GM12878 (cell line): Measurements from ENCODE around the gene EEF1AKMT2. TPM values are rescaled to one million over a fixed set of nuclear protein-coding genes. Genes with fewer than 3 reads are reported as not detected.

ENCODE experiments used
- ATAC-seq: fragments of 200-7000 bp; cut with Tn5 transposase; 3 replicates; pipeline ENCODE4 v1.9.1; 2020; ENCODE audit warnings: mild to moderate bottlenecking, moderate library complexity
- BruUV-seq: library from RNA; stranded (reverse); fragments of 400-500 nt; replicated peaks from 2 replicates; lab custom pipeline; 2021; lab: Mats Ljungman, UMichigan
- CTCF ChIA-PET: fragments of 300-600 bp; sonication (Branson Sonifier 250); formaldehyde crosslinking; extraction: SDS; loops from one replicate; lab custom pipeline; 2021; ENCODE audit warnings: inconsistent platforms; lab: Yijun Ruan, JAX
- POLR2A ChIA-PET: fragments of 350-600 bp; formaldehyde crosslinking; extraction: SDS; loops from one replicate; lab custom pipeline; 2021; ENCODE audit warnings: inconsistent platforms; lab: Charles Lee
- RAD21 ChIA-PET: fragments of 300-600 bp; sonication (Branson Sonifier 250); formaldehyde crosslinking; loops from one replicate; lab custom pipeline; 2023; ENCODE audit warnings: antibody characterized with exemption; ENCODE audit not compliant: unreplicated experiment; lab: Charles Lee
- SMC1A ChIA-PET: fragments of 300-600 bp; sonication (Branson Sonifier 250); formaldehyde crosslinking; loops from one replicate; lab custom pipeline; 2023; ENCODE audit not compliant: unreplicated experiment, uncharacterized antibody; lab: Charles Lee
- DNase-seq: peaks from one replicate; pipeline ENCODE4 v3.0.0-alpha.2; 2011; ENCODE audit warnings: low read depth, low spot score
- FAIRE-seq: peaks from 3 replicates; lab custom pipeline; 2011; peaks lifted over from hg19 to GRCh38; lab: Jason Lieb, UNC
- H2AFZ ChIP-seq: 2 replicates; pipeline ENCODE4 v1.6.0; 2011; ENCODE audit warnings: low read depth, low read length, control low read depth; ENCODE audit not compliant: control insufficient read depth
- H3K27ac ChIP-seq: 2 replicates; pipeline ENCODE4 v1.5.1; 2011; ENCODE audit warnings: control low read depth; ENCODE audit not compliant: control insufficient read depth, insufficient read depth
- H3K27me3 ChIP-seq, 2 experiments: replicated peaks in 1 of 2; 2 replicates each; pipeline versions ENCODE4 v1.6.0 to v1.6.1; 2011; ENCODE audit warnings: low read length in 1 of 2; ENCODE audit not compliant: control insufficient read depth in 2 of 2, insufficient read depth in 2 of 2
- H3K36me3 ChIP-seq, 2 experiments: 2 replicates each; pipeline ENCODE4 v1.5.1; 2011; ENCODE audit warnings: low read length in 1 of 2; ENCODE audit not compliant: control insufficient read depth in 2 of 2, insufficient read depth in 2 of 2
- H3K4me1 ChIP-seq: 2 replicates; pipeline ENCODE4 v1.6.1; 2011; ENCODE audit warnings: mild to moderate bottlenecking, low read length, moderate library complexity, mixed read lengths; ENCODE audit not compliant: control insufficient read depth, insufficient read depth
- H3K4me2 ChIP-seq: 2 replicates; pipeline ENCODE4 v1.6.0; 2011; ENCODE audit warnings: control low read depth; ENCODE audit not compliant: control insufficient read depth, insufficient read depth
- H3K4me3 ChIP-seq: fragments of 200-600 bp; sonication (generic); 2 replicates; pipeline ENCODE4 v1.5.1; 2016
- H3K79me2 ChIP-seq: 2 replicates; pipeline ENCODE4 v1.6.0; 2011; ENCODE audit warnings: low read length; ENCODE audit not compliant: control insufficient read depth, insufficient read depth
- H3K9ac ChIP-seq: 2 replicates; pipeline ENCODE4 v1.8.0; 2011; ENCODE audit warnings: low read length, control low read depth, mixed read lengths; ENCODE audit not compliant: control insufficient read depth, insufficient read depth
- H3K9me3 ChIP-seq: replicated peaks from 3 replicates; pipeline ENCODE4 v1.5.1; 2011; ENCODE audit warnings: mild to moderate bottlenecking, low read length; ENCODE audit not compliant: control insufficient read depth, insufficient read depth
- H4K20me1 ChIP-seq: 2 replicates; pipeline ENCODE4 v1.6.0; 2011; ENCODE audit not compliant: control insufficient read depth, insufficient read depth
- JUND ChIP-seq: IDR thresholded peaks from 2 replicates; pipeline ENCODE4 v1.6.1; 2012; ENCODE audit warnings: low read depth, mild to moderate bottlenecking, low read length, improper control_type of control experiment, moderate library complexity
- NFYB ChIP-seq: IDR thresholded peaks from 2 replicates; pipeline ENCODE4 v1.6.1; 2011; ENCODE audit warnings: low read depth, mild to moderate bottlenecking, low read length, improper control_type of control experiment, moderate library complexity; ENCODE audit not compliant: insufficient read depth
- NKRF ChIP-seq: fragments of 450-650 bp; conservative IDR thresholded peaks from 2 replicates; pipeline ENCODE4 v1.6.1; 2017; ENCODE audit warnings: mild to moderate bottlenecking, moderate library complexity
- PAX5 ChIP-seq: IDR thresholded peaks from 2 replicates; pipeline ENCODE4 v1.6.1; 2011; ENCODE audit warnings: low read depth, low read length, borderline replicate concordance
- PBX3 ChIP-seq: IDR thresholded peaks from 2 replicates; pipeline ENCODE4 v1.6.1; 2011; ENCODE audit warnings: mild to moderate bottlenecking, low read depth, low read length, moderate library complexity; ENCODE audit not compliant: insufficient replicate concordance
- POLR2AphosphoS5 ChIP-seq: IDR thresholded peaks from 2 replicates; pipeline ENCODE4 v1.6.1; 2011; ENCODE audit warnings: mild to moderate bottlenecking, low read length, inconsistent platforms
- SMARCA5 ChIP-seq: fragments of 450-650 bp; IDR thresholded peaks from 2 replicates; pipeline ENCODE4 v1.6.1; 2017; ENCODE audit warnings: mild to moderate bottlenecking
- SUPT20H ChIP-seq: IDR thresholded peaks from 2 replicates; pipeline ENCODE4 v1.6.1; 2011; ENCODE audit warnings: low read depth, mild to moderate bottlenecking, low read length, moderate library complexity, borderline replicate concordance; ENCODE audit not compliant: control insufficient read depth
- TAF1 ChIP-seq: IDR thresholded peaks from 2 replicates; pipeline ENCODE4 v1.6.1; 2011; ENCODE audit warnings: mild to moderate bottlenecking, low read depth, low read length, borderline replicate concordance
- ZBTB11 ChIP-seq: fragments of 450-650 bp; formaldehyde crosslinking; IDR thresholded peaks from 2 replicates; pipeline ENCODE4 v1.5.0; 2022; ENCODE audit warnings: mild to moderate bottlenecking, missing genetic modification characterization
- WGBS: methylation state at CpG from one replicate; pipeline ENCODE4 v1.1.6; 2016; ENCODE audit warnings: low lambda C conversion rate; ENCODE audit not compliant: insufficient replicate concordance, insufficient coverage; ENCODE audit errors: missing lambda C conversion rate; 5-methylcytosine and 5-hydroxymethylcytosine counted together
- in situ Hi-C: fragments of 300-500 bp; cut with MboI; formaldehyde crosslinking; loops from 9 replicates; pipeline ENCODE4 v1.14.3; 2018; ENCODE audit warnings: mixed read lengths
- intact Hi-C: fragments of 100-400 bp; cut with micrococcal nuclease; formaldehyde crosslinking; loops from one replicate; pipeline ENCODE4 v1.14.2; 2022; ENCODE audit not compliant: unreplicated experiment
- polyA plus RNA-seq, 11 experiments: library from polyadenylated mRNA; depleted of rRNA in 4 of 11; unstranded in 6 of 11; stranded (reverse) in 5 of 11; fragments of >200 nt; fragmentation: Nextera tagmentation in 4 of 11; fragmentation: Illumina TruSeq in 1 of 11; extraction: Ambion mirVana in 4 of 11; extraction: Trizol in 1 of 11; gene quantifications; 1 replicate in 1 of 11; 2 replicates in 10 of 11; pipeline versions ENCODE4 v1.2.1 to v1.2.3, GENCODE V29; 2011 to 2016; ENCODE audit warnings: inconsistent platforms in 2 of 11, missing spikeins in 2 of 11, low read depth in 1 of 11
- total RNA-seq, 4 experiments: library from RNA; depleted of rRNA in 3 of 4; stranded (reverse); fragments of >200 nt in 3 of 4; fragmentation: Illumina TruSeq in 1 of 4; extraction: Trizol in 1 of 4; gene quantifications; 2 replicates each; pipeline versions ENCODE4 v1.2.1 to v1.2.3, GENCODE V29; 2013 to 2021

EEF1AKMT2 gene
- total and polyA plus RNA-seq, 10 of the 15 experiments (the other 5 are each of a cell fraction or from before 2014, with no cell fraction given) = 9.1 to 29.3 (median 23.6) TPM

GRCh38 chr10:124739119-124739921 lies 52.4 kb downstream of the EEF1AKMT2 start:
- H3K4me1 ChIP-seq = peaks cover 57% of the 10 kb centered on the region
- no peaks in the 10 kb centered on the region for H3K27me3 ChIP-seq
- H3K9me3 ChIP-seq = no peaks in the 10 kb centered on the region
- POLR2A ChIA-PET = interaction anchor here (1.0 to 4.9 kb wide), 5 partner anchors 9 to 49 kb away, joined by 3 to 134 read pairs (median 14); no protein-coding TSS in a partner anchor
- CTCF ChIA-PET = interaction anchor here (2.1 to 4.9 kb wide), 11 partner anchors 10 to 200 kb away, joined by 9 to 319 read pairs (median 44); no protein-coding TSS in a partner anchor
- H3K4me3 ChIP-seq = peak overlapping the region; percentile 84
- FAIRE-seq (no peak), DNase-seq (no peak), ATAC-seq (no peak)
- peak overlapping the region; percentile 48 for H3K4me2 ChIP-seq
- TSS peak; percentile 30 for BruUV-seq
- 0 out of 2 replicates have a peak overlapping the region, but pooled peaks have one; percentile 2 for H3K9ac ChIP-seq
- WGBS = 39% methylated on average over 13 of the region's 13 CpGs
- intact Hi-C loops (no loop called here), in situ Hi-C loops (no loop called here)
- H3K27ac ChIP-seq = no peak overlapping the region
- H4K20me1 ChIP-seq = no peaks in the 10 kb centered on the region; the same call in 1 of the 2 replicates
- RAD21 ChIA-PET = interaction anchor here (1.3 to 8.2 kb wide), 12 partner anchors 9 to 125 kb away, joined by 3 to 360 read pairs (median 18); partner anchors contain the start of gene EEF1AKMT2
- no peak overlapping the region for H2AFZ ChIP-seq
- peaks cover 0 to 1% of the 10 kb centered on the region in 2 experiments; a peak in 1 of 4 replicates for H3K36me3 ChIP-seq
- SMC1A ChIA-PET = interaction anchor here (1.5 to 8.0 kb wide), 7 partner anchors 10 to 91 kb away, joined by 3 to 351 read pairs (median 56); no protein-coding TSS in a partner anchor
- H3K79me2 ChIP-seq = peaks cover 54% of the 10 kb centered on the region
- TF ChIP-seq PAX5 = no peak
- no peak for TF ChIP-seq JUND
- no peak for TF ChIP-seq POLR2AphosphoS5
- TF ChIP-seq SUPT20H = no peak
- no peak for TF ChIP-seq ZBTB11
- no peak for TF ChIP-seq NFYB
- TF ChIP-seq TAF1 = no peak
- no peak for TF ChIP-seq NKRF
- no peak for TF ChIP-seq PBX3
- no peak for TF ChIP-seq SMARCA5
